Upper lobe of left lung (tissue), 4 donors: ENCODE results near the gene FBXO34.

Source experiments
- CTCF ChIP-seq, 6 experiments: fragments of 450-650 bp in 4 of 6; fragments of 200-600 bp in 2 of 6; sonication (generic) in 2 of 6; IDR thresholded peaks; one replicate each; pipeline ENCODE4 v1.5.1; 2016 to 2019; ENCODE audit warnings: antibody characterized with exemption in 6 of 6
- EP300 ChIP-seq, 4 donors: sonication (generic); formaldehyde crosslinking; IDR thresholded peaks; one replicate each; pipeline ENCODE4 v1.5.1; 2017; ENCODE audit warnings: antibody characterized with exemption in 4 of 4, control low read depth in 2 of 4
- POLR2A ChIP-seq, 4 donors: fragments of 450-650 bp; IDR thresholded peaks; one replicate each; pipeline ENCODE4 v1.5.1; 2016 to 2017; ENCODE audit warnings: antibody characterized with exemption in 4 of 4, mild to moderate bottlenecking in 2 of 4
- POLR2AphosphoS5 ChIP-seq, 2 donors: sonication (generic); formaldehyde crosslinking; IDR thresholded peaks; one replicate each; pipeline ENCODE4 v1.5.1; 2017; ENCODE audit warnings: antibody characterized with exemption in 2 of 2

DNA sequence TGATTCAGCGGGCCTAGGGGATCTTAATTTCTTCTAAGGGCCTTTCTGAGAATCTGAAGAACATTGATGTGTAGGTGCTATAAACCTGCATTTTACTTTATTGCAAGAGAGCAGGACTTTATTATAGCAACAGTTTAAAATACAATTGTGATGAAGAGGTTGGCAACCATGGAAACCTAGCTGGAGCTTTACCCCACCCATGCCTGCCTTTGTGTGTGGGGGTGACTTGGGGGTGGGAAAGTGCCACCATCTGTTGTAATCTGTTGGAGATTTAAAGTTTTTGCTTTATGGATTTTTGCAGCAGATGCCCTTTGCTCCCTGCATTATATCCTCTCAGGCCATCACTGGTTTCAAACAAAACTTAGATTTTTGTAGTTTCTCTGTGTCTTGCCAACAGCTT, 75.8 kb downstream of the FBXO34 start:
- TF ChIP-seq POLR2A (IDR thresholded peaks at IDR 0.05) (no peak), CTCF (IDR thresholded peaks at IDR 0.05) (no peak), EP300 (IDR thresholded peaks at IDR 0.05) (no peak), POLR2AphosphoS5 (IDR thresholded peaks at IDR 0.05) (no peak)
